KOPT-K1 (cell line): ENCODE data around the gene IQSEC1.

Source experiments
- H3K27ac ChIP-seq: fragments of 200-600 bp; sonication (generic); 2 replicates; pipeline ENCODE4 v1.5.1; 2016; ENCODE audit warnings: antibody characterized with exemption, mild to moderate bottlenecking, low read depth, low read length; ENCODE audit not compliant: poor library complexity, severe bottlenecking
- H3K36me3 ChIP-seq: fragments of 200-600 bp; sonication (generic); 2 replicates; pipeline ENCODE4 v1.5.1; 2017; ENCODE audit warnings: antibody characterized with exemption, mild to moderate bottlenecking, low read length, moderate library complexity; ENCODE audit not compliant: insufficient read depth
- H3K9me3 ChIP-seq: fragments of 200-600 bp; sonication (generic); 2 replicates; pipeline ENCODE4 v1.5.1; 2017; ENCODE audit warnings: antibody characterized with exemption, low read length, mild to moderate bottlenecking; ENCODE audit not compliant: insufficient read depth, poor library complexity, severe bottlenecking

Gene IQSEC1

GRCh38 chr3:12954180-12954579 is 119.0 kb downstream of the IQSEC1 start:
- H3K36me3 ChIP-seq = 0 out of 2 replicates have a peak, but pooled peaks cover 7% of the 10 kb centered on the region
- no peaks in the 10 kb centered on the region for H3K9me3 ChIP-seq
- H3K27ac ChIP-seq = no peak overlapping the region

GRCh38 chr3:12953201-12953995 is 119.8 kb downstream of the IQSEC1 start:
- Histone ChIP-seq H3K27ac (no peak overlapping the region), H3K36me3 (0 out of 2 replicates have a peak, but pooled peaks cover 7% of the 10 kb centered on the region), H3K9me3 (no peaks in the 10 kb centered on the region)

- H3K9me3 ChIP-seq = no peaks in the 10 kb centered on the region
- H3K27ac ChIP-seq = no peak overlapping the region
- H3K36me3 ChIP-seq = 0 out of 2 replicates have a peak, but pooled peaks cover 7% of the 10 kb centered on the region
Measured at GRCh38 chr3:12952343-12953200, 120.7 kb downstream of the IQSEC1 start.

GRCh38 chr3:12948891-12949711 is 124.1 kb downstream of the IQSEC1 start:
- no peaks in the 10 kb centered on the region for H3K9me3 ChIP-seq
- 0 out of 2 replicates have a peak, but pooled peaks cover 5% of the 10 kb centered on the region for H3K36me3 ChIP-seq
- no peak overlapping the region for H3K27ac ChIP-seq

GRCh38 chr3:12948371-12948770 is 124.9 kb downstream of the IQSEC1 start:
- no peaks in the 10 kb centered on the region for H3K36me3 ChIP-seq
- H3K27ac ChIP-seq = no peak overlapping the region
- no peaks in the 10 kb centered on the region for H3K9me3 ChIP-seq

- Histone ChIP-seq H3K9me3 (no peaks in the 10 kb centered on the region), H3K27ac (no peak overlapping the region), H3K36me3 (no peaks in the 10 kb centered on the region)
Measured at GRCh38 chr3:12947504-12948369, 125.5 kb downstream of the IQSEC1 start.

- Histone ChIP-seq H3K9me3 (no peaks in the 10 kb centered on the region), H3K27ac (no peak overlapping the region), H3K36me3 (peaks cover 3% of the 10 kb centered on the region; the same call in 1 of the 2 replicates)
Measured at GRCh38 chr3:12946649-12947316, 126.4 kb downstream of the IQSEC1 start.

GRCh38 chr3:12946251-12946648 is 127.0 kb downstream of the IQSEC1 start:
- Histone ChIP-seq H3K9me3 (no peaks in the 10 kb centered on the region), H3K36me3 (peaks cover 9% of the 10 kb centered on the region), H3K27ac (no peak overlapping the region)

- Histone ChIP-seq H3K36me3 (peaks cover 22% of the 10 kb centered on the region), H3K9me3 (no peaks in the 10 kb centered on the region), H3K27ac (no peak overlapping the region)
Measured at GRCh38 chr3:12944849-12945248, 128.4 kb downstream of the IQSEC1 start.

- H3K27ac ChIP-seq = no peak overlapping the region
- no peaks in the 10 kb centered on the region for H3K9me3 ChIP-seq
- peaks cover 26% of the 10 kb centered on the region for H3K36me3 ChIP-seq
Measured at GRCh38 chr3:12944413-12944812, 128.8 kb downstream of the IQSEC1 start.

- H3K36me3 ChIP-seq = peaks cover 37% of the 10 kb centered on the region
- H3K9me3 ChIP-seq = no peaks in the 10 kb centered on the region
- no peak overlapping the region for H3K27ac ChIP-seq
Measured at GRCh38 chr3:12943124-12944021, 129.9 kb downstream of the IQSEC1 start.

GRCh38 chr3:12941495-12942023 is 131.7 kb downstream of the IQSEC1 start:
- H3K27ac ChIP-seq = no peak overlapping the region
- H3K36me3 ChIP-seq = peaks cover 52% of the 10 kb centered on the region
- H3K9me3 ChIP-seq = no peaks in the 10 kb centered on the region

GRCh38 chr3:12940854-12941253 is 132.4 kb downstream of the IQSEC1 start:
- Histone ChIP-seq H3K27ac (no peak overlapping the region), H3K36me3 (peaks cover 59% of the 10 kb centered on the region), H3K9me3 (no peaks in the 10 kb centered on the region)
